Kidney glomerular epithelial cell (primary cell): ENCODE results near the gene MEIS1.
"Not testable (repeated sequence)": the region's sequence is repeated elsewhere in the genome, so short reads cannot be mapped to it uniquely, and the experiment has no call there.

Source experiments
- DNase-seq: peaks from one replicate; lab custom pipeline; 2025; lab: John Stamatoyannopoulos, UW

Gene MEIS1

DNA sequence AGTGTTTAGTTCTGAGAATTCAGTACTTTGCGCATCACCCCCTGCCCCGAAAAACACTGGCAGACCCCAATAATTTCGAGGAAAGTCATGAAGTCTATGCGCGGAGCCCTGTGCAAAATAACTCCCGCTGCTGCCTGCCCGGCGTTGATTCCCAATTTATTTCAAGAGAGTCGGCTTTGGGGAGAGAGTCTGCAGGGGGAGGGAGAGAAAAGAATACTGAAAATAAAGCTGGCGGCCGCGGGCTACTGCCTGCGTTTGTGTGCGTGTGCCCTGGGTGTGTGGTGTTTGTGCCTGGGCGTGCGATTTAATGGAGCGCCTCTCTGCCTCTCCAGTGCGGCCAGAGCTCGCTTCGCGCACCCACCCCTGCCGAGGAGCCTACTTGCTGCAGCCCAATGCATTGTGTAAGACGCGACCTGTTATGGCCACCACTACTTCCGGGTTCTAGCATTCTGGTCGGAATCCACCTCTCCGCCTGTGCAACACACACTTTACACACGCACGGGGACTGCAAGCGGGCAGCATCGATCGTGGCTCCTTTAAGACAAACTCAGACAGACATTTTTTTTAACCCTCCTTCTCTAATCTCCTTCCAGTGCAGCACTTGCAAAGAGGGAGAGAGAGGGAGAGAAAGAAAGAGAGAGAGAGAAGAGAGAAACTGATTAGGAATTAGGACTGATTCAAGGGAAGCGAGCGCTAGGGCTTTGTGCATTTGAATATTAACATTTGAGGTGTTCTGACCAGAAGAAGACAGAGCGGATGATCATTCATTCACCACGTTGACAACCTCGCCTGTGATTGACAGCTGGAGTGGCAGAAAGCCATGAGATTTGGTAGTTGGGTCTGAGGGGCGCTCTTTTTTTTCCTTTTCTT is at the start of gene MEIS1:
Gene MEIS1 (plus strand): TSS at position 447 of the 870 bp plus-strand sequence. CDS start 732 bp downstream, outside the sequence.
- peak; percentile 89 for DNase-seq

GRCh38 chr2:66387016-66387753 is 47.7 kb upstream of the MEIS1 start:
- DNase-seq = no peak

GRCh38 chr2:66389651-66390131 is 45.2 kb upstream of the MEIS1 start:
- no peak for DNase-seq

DNA sequence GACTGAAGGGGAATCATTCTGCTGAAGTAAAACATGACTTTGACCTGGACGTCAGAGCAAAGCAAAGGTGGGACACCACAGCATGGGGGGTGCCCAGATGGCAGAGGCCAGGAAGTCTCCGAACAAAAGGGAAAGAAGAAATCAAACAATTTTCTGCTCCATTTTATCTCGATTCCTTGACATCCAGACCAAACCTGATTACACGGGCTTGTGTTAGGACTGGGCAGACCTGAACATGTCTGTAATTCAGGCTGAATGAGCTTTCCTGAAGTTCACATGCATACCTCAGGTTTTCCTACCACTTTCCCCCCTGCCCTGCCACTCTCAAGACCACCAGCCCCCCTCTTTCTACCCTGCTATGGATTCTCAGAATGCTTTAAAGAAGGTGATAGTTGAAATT is 44.8 kb upstream of the MEIS1 start:
- no peak for DNase-seq

- DNase-seq = no peak
Measured at GRCh38 chr2:66390811-66391210, 44.1 kb upstream of the MEIS1 start.

- not testable (repeated sequence) for DNase-seq
Measured at GRCh38 chr2:66391240-66391639, 43.7 kb upstream of the MEIS1 start.

- no peak for DNase-seq
Measured at GRCh38 chr2:66405473-66405872, 29.5 kb upstream of the MEIS1 start.

- DNase-seq = no peak
Measured at GRCh38 chr2:66408905-66409304, 26.0 kb upstream of the MEIS1 start.

GRCh38 chr2:66412874-66413273 is 22.1 kb upstream of the MEIS1 start:
- DNase-seq = no peak

- DNase-seq = no peak
Measured at GRCh38 chr2:66414896-66415295, 20.0 kb upstream of the MEIS1 start.

DNA sequence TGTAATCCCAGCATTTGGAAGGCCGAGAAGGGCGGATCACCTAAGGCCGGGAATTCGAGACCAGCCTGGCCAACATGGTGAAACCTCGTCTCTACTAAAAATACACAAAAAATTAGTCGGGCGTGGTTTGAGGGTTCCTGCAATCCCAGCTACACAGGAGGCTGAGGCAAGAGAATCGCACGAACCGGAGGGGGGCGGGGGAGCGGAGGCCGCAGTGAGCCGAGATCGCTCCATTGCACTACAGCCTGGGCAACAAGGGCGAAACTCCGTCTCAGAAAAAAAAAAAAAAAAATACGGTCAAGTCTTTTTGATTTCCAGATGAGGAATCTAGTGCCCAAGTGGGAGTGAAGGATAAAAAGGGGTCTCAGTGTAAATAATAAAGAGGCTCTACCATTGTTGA is 16.5 kb upstream of the MEIS1 start:
- no peak for DNase-seq

GRCh38 chr2:66421612-66422011 is 13.3 kb upstream of the MEIS1 start:
- no peak for DNase-seq

DNA sequence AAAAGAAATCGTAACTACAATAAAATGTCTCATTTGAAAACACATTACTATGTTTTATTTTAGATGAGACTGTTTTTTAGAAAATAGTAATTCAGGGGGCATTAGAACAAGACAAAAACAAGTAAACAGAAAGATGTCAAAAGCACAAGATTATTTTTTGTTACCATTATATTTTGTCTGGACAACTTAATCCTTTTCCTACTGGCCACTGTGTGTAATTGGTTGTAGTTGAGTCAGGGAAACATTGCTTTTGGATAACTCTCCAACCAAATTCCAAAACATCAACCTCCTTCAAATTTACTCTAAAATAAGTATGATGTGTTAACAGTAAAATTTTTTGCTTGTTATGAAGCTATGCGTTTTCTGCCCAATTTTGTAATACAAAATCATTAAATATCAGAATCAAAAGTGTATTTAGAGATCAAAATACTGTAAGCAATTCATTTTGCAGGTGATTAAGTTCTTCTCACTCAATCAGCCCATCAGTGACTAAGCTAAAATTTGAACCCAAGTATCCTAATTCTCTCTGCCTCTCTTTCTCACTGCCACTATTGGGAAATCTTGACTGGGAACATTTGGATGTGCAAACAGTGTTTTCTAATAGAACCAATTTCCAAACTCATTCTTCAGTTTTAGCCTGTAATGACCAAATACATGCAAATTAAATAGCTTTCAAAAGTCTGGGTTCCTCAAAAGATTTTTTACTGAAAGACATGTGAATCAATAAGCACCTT is 11.4 kb upstream of the MEIS1 start:
- no peak for DNase-seq

- DNase-seq = no peak
Measured at GRCh38 chr2:66426244-66427111, 8.4 kb upstream of the MEIS1 start.

- no peak for DNase-seq
Measured at GRCh38 chr2:66427300-66427699, 7.6 kb upstream of the MEIS1 start.

DNA sequence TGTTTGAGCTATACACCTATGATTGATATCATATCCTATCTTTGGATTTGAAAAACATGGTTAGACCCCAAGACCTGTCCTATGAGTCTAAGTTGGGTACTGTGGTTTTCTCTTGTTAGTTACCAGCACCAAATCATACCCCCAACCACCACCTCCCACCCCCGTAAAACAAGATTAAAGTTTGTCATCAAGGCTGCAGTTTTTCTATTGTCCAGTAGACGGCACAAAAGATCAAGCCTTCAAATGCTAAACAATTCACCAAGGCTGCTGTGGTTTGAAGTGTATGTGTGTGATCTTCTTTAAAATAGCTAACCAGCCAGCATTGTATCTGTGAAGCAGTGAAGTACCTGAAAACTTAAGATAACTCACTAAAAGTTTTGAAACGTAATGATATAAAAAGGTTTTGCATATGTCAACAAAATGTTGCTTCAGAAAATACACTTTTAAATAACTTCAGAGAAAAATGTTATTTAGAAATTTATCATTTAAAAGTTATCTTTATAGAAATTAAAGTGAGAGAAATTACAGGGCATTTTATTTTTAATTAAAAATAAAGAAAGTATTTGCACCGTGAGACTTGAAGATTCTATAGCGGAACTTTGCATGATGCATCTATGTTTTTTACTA is 5.8 kb upstream of the MEIS1 start:
- DNase-seq = peak; percentile 63

DNA sequence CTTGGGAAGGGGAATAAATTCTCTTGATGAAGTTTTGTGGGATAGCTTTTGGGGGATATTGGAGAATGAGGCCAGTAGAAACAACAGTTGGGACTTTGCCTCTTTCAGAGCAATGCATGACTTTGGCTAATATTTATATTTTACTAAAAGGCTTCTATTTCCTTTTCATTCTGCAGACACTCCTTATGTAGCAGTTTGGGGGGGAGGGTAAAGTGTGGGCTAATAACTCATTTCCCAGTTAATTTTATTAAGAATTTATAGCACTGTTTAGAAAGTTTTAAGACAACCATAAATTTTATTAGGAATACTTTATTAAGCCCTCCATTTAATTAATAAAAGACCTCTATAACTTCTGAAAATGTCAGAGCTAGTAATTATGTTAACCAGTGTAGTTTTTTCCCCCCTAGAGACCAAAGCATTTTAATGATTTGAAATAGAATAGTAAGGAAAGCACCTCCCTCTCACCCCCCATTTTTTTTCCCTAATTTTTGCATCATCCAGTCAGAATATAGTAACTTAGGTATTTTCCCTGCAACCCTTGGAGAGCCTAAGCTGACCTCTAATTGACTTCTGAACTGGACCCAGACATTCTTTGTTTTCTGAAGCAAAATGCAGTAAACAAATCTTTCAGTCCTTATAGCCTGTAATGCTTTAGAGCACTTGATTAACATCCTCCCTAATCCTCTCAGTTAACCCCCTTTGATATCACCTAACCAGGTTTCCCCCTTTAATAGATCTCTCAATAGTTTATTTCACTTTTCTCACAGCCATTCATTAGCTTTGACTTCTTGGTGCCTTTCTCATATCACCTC is 5.0 kb upstream of the MEIS1 start:
- no peak for DNase-seq

DNA sequence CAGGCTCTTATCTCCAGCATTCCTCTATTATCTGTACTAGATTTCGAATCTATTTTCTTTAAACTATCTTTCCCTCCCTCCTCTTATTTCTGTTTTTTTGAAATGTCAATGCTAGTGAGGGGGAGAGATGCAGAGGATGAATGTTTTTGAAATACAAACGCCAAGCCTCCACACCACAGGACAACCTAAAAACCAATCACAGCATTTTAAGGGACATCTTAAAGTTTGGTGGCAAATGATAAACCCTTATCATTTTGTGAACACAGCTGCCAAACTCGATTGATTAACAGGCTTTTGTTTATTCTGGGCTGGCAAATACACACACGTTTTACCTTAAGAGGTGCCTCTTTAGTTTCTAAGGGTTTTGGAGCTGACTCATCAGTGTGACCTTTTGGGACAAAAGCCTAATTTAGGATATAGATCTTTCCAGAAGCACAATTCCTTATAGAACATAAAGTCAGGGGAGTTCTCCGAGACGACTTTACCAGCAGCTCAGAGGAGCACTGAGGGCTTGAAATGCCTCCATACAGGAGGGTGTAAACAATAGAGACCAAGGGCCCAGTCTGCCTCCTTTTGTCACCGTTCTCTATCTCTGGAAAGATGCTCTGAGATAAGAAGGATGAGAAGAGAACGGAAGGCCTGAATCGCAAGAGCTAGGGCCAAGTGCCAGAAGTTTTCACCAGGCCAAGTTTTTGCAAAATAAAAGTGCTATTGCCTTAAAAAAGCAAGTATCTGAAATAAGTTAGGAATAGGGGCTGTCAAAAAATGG is 4.2 kb upstream of the MEIS1 start:
- DNase-seq = no peak

DNA sequence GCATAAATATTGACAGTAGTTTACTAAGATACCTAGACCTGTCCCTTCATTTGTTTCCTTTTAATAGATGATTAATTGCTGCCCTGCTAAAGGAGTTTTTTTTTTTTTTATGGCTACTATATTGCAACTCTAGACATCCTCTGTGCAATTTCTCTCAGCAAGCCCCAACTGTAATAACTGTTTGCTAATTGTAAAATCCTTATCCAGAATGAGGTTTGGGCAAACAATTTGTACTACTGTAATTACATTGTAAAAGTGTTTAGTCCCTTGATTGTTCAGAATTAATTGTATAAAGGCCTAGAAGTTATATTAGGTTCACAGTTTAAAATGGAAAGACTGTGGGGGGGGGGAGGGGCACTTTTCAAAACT is 3.7 kb upstream of the MEIS1 start:
- no peak for DNase-seq
